ENCODE measurements around the gene ZDHHC7. TPM values are rescaled to one million over a fixed set of nuclear protein-coding genes. Genes with fewer than 3 reads are reported as not detected.

Gene ZDHHC7
- total RNA-seq, 1 donor from 2014 or later, result 68.7 TPM

DNA sequence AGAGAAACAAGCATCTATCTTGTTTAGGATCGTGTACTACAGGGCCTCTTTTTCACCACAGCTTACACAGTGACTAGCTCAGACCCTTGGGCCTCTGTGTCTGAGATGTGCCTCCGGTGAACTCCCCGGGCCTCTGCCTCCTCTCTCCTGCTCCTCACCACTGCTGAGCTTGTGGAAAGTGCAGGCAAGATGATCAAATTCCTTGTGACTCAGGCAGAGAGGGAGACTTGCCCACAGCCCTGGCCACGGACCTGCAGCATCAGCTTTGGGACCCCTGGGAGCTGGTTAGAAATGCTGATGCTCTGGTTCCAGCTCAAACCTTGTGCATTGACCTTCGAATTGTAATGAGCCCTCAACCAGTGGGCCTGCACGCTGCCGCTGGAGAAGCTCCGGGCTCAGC is 79.8 kb downstream of the ZDHHC7 start:
- peaks cover 2% of the 10 kb centered on the region for H3K27me3 ChIP-seq (ENCODE audit: control insufficient read depth, insufficient read depth, low read length)
- FAIRE-seq (no peak), DNase-seq (ENCODE audit: low read depth) (no peak)
- H3K4me3 ChIP-seq (ENCODE audit: low read depth, low read length), result no peak overlapping the region
- TF ChIP-seq, protein P1, sequence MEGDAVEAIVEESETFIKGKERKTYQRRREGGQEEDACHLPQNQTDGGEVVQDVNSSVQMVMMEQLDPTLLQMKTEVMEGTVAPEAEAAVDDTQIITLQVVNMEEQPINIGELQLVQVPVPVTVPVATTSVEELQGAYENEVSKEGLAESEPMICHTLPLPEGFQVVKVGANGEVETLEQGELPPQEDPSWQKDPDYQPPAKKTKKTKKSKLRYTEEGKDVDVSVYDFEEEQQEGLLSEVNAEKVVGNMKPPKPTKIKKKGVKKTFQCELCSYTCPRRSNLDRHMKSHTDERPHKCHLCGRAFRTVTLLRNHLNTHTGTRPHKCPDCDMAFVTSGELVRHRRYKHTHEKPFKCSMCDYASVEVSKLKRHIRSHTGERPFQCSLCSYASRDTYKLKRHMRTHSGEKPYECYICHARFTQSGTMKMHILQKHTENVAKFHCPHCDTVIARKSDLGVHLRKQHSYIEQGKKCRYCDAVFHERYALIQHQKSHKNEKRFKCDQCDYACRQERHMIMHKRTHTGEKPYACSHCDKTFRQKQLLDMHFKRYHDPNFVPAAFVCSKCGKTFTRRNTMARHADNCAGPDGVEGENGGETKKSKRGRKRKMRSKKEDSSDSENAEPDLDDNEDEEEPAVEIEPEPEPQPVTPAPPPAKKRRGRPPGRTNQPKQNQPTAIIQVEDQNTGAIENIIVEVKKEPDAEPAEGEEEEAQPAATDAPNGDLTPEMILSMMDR (IDR thresholded peaks at IDR 0.05; ENCODE audit: insufficient read depth, low read length, severe bottlenecking), result no peak
- H3K36me3 ChIP-seq (ENCODE audit: control insufficient read depth, insufficient read depth, low read length), result no peaks in the 10 kb centered on the region

DNA sequence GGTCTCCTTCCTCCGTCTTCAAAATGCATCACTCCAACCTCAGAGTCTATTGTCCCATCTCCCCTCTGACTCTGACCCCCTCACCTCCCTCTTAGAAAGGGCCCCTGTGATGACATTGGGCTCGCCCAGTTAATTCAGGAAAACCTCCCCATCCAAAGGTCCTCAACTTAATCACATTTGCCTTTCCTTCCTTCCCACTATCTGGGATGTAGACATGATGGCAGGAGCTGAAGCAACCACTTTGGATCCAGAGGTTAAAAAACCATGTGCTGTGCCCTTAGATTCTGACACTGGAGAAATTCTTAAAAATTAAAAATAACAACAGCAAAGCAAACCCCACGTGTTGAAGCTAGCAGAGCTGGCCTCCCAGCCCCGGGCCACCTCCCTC is 80.2 kb downstream of the ZDHHC7 start:
- TF ChIP-seq, protein P1 (IDR thresholded peaks at IDR 0.05; ENCODE audit: insufficient read depth, low read length, severe bottlenecking), result no peak
- Histone ChIP-seq H3K36me3 (ENCODE audit: control insufficient read depth, insufficient read depth, low read length) (no peaks in the 10 kb centered on the region), H3K4me3 (ENCODE audit: low read depth, low read length) (no peak overlapping the region), H3K27me3 (ENCODE audit: control insufficient read depth, insufficient read depth, low read length) (peaks cover 2% of the 10 kb centered on the region)
- DNase-seq (ENCODE audit: low read depth), result no peak
- no peak for FAIRE-seq

DNA sequence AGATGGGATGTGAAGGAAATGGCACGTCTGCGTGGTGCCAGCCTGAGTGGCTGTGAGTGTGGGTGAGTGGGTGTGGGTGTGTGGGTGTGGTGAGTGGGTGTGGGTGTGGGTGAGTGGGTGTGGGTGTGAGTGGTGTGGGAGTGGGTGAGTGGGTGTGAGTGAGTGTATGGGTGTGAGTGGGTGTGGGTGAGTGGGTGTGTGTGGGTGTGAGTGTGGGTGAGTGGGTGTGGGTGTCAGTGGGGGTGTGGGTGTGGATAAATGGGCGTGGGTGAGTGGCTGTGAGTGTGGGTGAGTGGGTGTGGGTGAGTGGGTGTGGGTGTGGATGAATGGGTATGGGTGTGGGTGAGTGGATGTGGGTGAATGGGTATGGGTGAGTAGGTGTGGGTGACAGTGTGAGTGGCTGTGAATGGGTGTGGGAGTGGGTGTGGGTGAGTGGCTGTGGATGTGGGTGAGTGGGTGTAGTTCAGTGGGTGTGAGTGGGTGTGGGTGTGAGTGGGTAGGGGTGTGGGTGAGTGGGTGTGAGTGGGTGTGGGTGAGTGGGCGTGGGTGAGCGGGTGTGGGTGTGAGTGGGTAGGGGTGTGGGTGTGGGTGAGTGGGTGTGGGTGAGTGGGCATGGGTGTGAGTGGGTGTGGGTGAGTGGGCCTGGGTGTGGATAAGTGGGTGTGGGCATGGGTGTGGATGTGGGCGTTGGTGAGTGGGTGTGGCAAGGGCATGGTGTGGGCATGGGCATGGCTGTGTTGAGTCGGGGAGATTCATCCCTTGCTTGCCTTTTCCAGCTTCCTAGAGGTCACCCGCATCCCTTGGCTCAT is 80.8 kb downstream of the ZDHHC7 start:
- TF ChIP-seq, protein P1 (IDR thresholded peaks at IDR 0.05; ENCODE audit: insufficient read depth, low read length, severe bottlenecking), result no peak
- DNase-seq (ENCODE audit: low read depth) (no peak), FAIRE-seq (no peak)
- Histone ChIP-seq H3K36me3 (ENCODE audit: control insufficient read depth, insufficient read depth, low read length) (no peaks in the 10 kb centered on the region), H3K27me3 (ENCODE audit: control insufficient read depth, insufficient read depth, low read length) (peaks cover 2% of the 10 kb centered on the region), H3K4me3 (ENCODE audit: low read depth, low read length) (no peak overlapping the region)

DNA sequence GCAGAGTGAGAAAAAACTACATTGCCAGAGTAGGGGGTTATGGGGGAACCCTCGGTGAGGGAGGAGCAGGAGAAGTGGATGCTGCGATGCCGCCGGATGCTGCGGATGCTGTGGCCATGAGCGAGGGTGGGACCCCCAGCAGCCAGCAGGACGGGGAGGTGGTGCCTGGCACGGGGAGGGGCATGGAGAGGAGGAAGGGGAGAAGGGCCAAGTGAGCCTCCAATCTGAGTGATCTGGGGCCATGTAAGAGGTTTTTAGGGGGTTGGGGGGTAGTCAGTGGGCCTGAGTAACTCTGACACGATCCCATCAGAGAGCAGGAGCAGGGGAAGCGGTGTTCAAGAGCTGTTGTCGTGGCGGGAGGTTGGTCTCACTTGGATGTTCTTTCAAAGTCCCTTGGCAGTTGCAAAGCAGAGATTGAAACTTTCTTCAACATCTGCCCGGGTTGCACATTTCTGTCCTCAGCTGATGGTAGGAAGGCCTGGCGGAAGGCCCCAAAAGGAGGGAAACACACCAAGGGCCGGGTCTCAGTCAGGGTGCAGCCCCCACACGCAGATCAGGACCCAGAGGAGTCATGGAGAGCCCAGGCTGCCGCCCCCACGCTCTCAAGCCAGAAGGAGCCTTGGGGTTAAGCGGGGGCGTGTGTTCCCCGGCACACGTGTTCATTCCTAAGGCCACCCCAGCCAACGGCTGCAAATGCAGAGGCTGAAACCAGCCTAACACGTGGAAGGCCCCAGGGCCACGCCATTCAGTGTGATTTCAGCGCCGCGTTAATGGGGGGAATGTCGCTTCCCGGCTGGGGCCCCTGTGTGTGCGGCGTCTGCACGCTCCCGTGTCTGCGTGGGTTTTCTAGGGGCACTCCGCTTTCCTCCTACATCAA is 81.7 kb downstream of the ZDHHC7 start:
- TF ChIP-seq, protein P1 (IDR thresholded peaks at IDR 0.05; ENCODE audit: insufficient read depth, low read length, severe bottlenecking), result no peak
- no peak for DNase-seq (ENCODE audit: low read depth)
- Histone ChIP-seq H3K36me3 (ENCODE audit: control insufficient read depth, insufficient read depth, low read length) (no peaks in the 10 kb centered on the region), H3K27me3 (ENCODE audit: control insufficient read depth, insufficient read depth, low read length) (peaks cover 2% of the 10 kb centered on the region), H3K4me3 (ENCODE audit: low read depth, low read length) (no peak overlapping the region)
- FAIRE-seq, result no peak

DNA sequence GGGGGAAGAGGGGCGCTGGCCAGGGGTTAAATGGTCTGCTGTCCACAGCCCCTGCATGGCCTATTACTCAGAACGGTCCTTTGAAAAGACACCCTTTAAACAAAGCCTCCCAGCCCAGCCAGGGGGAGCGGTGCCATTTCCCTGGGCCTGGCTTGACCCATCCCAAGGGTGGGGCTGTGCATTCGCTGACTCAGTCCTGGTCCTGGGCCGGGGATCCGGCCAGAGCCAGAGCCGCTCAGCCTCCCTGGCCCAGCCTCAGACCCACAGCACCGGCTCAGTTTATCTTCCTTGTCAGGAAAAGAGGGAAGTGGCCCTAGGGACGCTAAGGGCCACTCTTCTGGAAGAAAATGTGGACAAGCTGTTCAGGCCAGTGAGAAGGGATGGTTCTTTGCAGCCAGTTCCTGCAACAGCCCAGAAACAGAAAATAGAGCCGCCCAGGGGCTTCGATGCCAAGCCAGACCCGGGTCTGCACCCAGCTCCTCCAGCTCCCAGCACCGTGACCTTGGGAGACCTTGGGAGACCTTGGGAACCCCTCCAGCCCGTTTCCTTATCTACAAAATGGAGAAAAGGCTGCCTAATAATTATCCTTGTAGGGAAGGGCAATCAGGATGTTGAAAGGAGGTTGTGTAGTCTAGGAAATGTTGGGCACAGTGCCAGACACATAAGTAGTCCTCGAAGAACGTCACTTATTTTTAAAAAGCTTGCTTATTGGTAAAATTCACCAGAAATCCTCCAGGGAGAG is 82.5 kb downstream of the ZDHHC7 start:
- TF ChIP-seq, protein P1 (IDR thresholded peaks at IDR 0.05; ENCODE audit: insufficient read depth, low read length, severe bottlenecking), result no peak
- DNase-seq (ENCODE audit: low read depth) (no peak), FAIRE-seq (no peak)
- Histone ChIP-seq H3K36me3 (ENCODE audit: control insufficient read depth, insufficient read depth, low read length) (no peaks in the 10 kb centered on the region), H3K4me3 (ENCODE audit: low read depth, low read length) (no peak overlapping the region), H3K27me3 (ENCODE audit: control insufficient read depth, insufficient read depth, low read length) (peaks cover 4% of the 10 kb centered on the region)

Data from bronchial epithelial cell (primary cell).